ENCODE results near the gene MRPL49.

DNA sequence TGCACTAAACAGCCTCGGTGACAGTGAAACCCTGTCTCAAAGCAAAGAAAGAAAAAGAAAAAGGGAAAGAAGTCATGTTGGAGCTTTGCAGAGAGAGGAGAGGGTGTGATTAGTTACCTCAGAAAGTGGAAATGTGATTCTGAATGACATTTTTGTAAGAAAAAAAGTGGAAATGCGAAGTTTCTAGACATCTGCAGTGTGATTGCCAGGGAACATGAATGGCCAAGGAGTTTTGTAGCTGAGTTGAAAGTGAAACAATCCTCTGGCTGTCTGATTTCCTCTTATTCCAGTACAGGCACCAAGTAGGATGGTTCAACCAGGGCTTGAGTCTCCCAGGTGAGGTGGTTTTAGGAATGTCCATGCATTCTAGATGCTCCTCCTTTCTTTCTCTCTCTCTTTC is 30.0 kb downstream of the MRPL49 start:
- TF ChIP-seq, protein P1, sequence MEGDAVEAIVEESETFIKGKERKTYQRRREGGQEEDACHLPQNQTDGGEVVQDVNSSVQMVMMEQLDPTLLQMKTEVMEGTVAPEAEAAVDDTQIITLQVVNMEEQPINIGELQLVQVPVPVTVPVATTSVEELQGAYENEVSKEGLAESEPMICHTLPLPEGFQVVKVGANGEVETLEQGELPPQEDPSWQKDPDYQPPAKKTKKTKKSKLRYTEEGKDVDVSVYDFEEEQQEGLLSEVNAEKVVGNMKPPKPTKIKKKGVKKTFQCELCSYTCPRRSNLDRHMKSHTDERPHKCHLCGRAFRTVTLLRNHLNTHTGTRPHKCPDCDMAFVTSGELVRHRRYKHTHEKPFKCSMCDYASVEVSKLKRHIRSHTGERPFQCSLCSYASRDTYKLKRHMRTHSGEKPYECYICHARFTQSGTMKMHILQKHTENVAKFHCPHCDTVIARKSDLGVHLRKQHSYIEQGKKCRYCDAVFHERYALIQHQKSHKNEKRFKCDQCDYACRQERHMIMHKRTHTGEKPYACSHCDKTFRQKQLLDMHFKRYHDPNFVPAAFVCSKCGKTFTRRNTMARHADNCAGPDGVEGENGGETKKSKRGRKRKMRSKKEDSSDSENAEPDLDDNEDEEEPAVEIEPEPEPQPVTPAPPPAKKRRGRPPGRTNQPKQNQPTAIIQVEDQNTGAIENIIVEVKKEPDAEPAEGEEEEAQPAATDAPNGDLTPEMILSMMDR (IDR thresholded peaks at IDR 0.05) = no peak
- no peak for TF ChIP-seq EP300 (IDR thresholded peaks at IDR 0.05)
- TF ChIP-seq POLR2A (IDR thresholded peaks at IDR 0.05) = no peak

All from ovary (tissue), 3 donors.